Measurements from ENCODE around the gene ENO1.

Gene ENO1

DNA sequence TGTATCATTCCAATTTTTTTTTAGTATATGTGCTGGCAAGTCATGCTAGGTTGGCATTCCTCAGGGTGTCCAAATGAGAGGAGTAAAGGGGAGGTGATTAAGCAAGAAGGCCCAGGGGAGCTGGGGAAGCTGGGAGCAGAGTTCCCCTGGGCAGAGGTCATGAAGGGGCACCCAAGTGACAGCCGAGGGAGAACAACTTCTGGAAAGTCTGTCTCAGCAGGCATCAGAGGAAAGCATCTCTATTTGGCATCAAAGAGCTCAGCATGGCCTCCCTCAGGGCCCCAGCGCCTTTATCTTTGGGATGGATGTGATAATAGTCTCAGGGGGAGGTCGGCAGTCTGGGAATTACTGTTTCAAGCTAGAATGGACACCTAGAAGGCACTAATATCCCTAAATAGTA lies 5.0 kb upstream of the ENO1 start:
- no peaks in the 10 kb centered on the region for H3K9me3 Mint-ChIP-seq (ENCODE audit: low read depth)
- peaks cover 16% of the 10 kb centered on the region for H3K4me1 Mint-ChIP-seq (ENCODE audit: low read depth)
- no peak overlapping the region for H3K4me3 Mint-ChIP-seq
- H3K36me3 Mint-ChIP-seq: no peaks in the 10 kb centered on the region
- no peak overlapping the region for H3K27ac Mint-ChIP-seq
- H3K27me3 Mint-ChIP-seq: no peaks in the 10 kb centered on the region

DNA sequence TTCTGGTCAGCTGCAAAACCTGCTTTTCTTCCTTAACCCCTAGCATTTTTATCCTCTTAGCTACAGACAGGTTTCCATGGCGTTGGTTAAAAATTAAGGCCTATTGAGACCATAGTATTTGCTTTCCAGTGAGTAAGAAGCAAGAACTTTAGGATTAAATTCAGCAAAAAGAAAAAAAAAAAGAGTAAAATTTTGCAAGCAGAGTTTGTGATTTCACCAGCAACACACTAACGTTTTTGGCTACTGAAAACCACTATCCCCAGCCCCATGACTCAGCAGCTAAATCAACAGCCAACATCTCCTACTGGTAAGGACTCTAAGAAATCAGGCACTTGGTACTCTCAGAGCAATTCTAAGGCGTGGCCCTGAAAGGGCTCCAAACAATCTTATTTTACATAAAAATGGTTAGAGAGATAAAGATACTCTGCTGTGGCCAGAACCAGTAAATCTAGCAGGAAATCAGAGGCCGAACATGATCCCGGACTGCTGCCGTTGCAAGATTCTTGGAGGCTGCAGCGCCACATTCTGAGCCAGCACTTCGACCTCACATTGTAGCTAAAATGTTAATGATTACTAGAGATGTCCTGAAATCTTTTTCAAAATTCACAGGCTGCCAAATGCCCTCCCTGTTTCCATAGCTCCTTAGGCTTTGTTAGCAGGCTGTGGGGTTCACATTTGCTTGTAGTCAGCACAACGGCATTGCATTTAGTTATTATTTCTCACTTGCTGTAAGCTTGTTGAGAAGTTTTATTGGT lies 1.6 kb upstream of the ENO1 start:
- peak overlapping the region; percentile 91 for H3K4me3 Mint-ChIP-seq
- H3K27ac Mint-ChIP-seq: peak overlapping the region; percentile 99
- H3K27me3 Mint-ChIP-seq: no peaks in the 10 kb centered on the region
- no peaks in the 10 kb centered on the region for H3K9me3 Mint-ChIP-seq (ENCODE audit: low read depth)
- H3K4me1 Mint-ChIP-seq (ENCODE audit: low read depth): peaks cover 26% of the 10 kb centered on the region
- H3K36me3 Mint-ChIP-seq: peaks cover 11% of the 10 kb centered on the region

DNA sequence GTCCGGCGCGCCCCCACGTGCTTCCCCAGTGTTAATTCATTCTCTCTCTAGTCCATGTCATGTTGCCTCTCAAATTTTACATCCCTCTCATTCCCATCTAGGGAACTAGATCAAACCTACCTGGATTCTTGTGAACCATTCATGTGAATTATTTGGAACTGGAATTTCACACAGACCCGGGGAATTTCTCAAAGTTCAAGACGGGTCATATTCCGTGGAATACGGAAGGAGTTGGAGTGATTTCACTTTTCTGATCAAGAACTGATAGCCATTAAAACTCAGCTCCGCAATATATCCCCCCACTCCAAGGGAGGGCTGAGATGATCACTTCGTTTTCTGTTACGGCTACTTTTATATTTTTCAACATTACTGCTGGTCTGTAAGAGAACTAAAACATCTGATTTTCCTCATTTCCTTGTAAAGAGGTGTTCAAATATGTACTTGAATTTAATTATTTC lies 1.0 kb upstream of the ENO1 start:
- peaks cover 16% of the 10 kb centered on the region for H3K36me3 Mint-ChIP-seq
- H3K4me3 Mint-ChIP-seq: peak overlapping the region; percentile 91
- H3K27ac Mint-ChIP-seq: peak overlapping the region; percentile 99
- no peaks in the 10 kb centered on the region for H3K9me3 Mint-ChIP-seq (ENCODE audit: low read depth)
- H3K27me3 Mint-ChIP-seq: no peaks in the 10 kb centered on the region
- peaks cover 31% of the 10 kb centered on the region for H3K4me1 Mint-ChIP-seq (ENCODE audit: low read depth)

DNA sequence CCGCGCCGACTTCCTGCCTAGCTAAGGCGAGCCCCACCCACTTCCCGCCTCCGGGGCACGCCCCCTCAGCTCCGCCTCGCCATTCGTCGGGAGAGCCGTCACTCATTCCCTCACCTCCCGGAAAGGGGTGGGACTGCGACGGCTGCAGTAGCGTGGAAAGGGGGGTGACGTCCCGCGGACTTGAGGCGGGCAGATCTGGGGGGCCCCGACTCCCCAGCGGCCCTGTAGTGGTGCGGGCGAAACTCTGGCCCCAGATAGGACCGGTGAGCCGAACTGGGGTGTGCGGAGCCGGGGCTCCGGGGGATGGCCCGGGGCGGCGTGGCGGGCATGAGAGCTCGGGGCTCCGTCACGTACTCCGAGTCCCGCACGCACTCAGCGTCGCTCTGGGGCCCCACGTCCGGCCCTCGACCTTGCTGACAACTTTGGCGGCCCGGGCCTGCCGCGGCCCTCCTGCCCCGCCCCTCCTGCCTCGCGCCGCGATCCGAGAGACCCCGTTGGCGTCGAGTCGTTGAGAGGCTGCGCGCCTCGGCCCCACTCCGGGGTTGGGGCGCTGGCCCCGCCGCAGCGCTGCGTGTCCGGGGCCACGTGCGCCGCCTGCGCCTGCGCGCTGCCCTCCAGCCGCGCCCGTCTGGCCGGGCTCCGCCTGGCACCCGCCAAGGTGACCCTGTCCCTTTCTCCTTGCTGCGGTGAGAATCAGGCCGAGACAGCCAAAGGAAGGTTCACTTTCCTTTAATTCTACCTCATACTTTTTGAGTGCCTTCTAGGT lies 395 bp upstream of the ENO1 start:
- H3K36me3 Mint-ChIP-seq: peaks cover 18% of the 10 kb centered on the region
- H3K27ac Mint-ChIP-seq: peak overlapping the region; percentile 99

DNA sequence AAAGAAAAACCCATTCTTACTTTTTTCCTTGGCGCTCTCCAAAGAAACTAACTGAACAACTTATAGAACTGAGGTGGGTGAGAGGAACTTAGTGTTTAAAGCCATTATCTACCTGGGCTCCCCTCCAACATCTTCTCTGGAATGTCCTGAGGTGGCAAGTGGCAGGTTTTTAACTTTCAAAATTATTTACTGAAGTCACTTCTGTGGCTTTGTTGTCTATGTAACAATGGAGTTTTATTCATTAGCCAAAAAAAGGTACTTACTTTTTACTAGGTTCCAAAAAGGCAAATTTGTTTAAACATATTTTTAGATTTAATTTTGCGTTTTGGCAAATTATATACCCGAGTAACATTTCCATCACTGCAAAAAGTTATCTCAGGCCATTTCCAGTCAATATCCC lies 2.4 kb downstream of the ENO1 start:
- Mint-ChIP-seq H3K9me3 (ENCODE audit: low read depth) (no peaks in the 10 kb centered on the region), H3K27ac (peak overlapping the region; percentile 99), H3K4me3 (peak overlapping the region; percentile 96), H3K36me3 (peaks cover 26% of the 10 kb centered on the region), H3K27me3 (no peaks in the 10 kb centered on the region), H3K4me1 (ENCODE audit: low read depth) (peaks cover 61% of the 10 kb centered on the region)

More for the DNA sequence above, 395 bp upstream of the ENO1 start:
- Mint-ChIP-seq H3K9me3 (ENCODE audit: low read depth) (no peaks in the 10 kb centered on the region), H3K4me3 (peak overlapping the region; percentile 96), H3K4me1 (ENCODE audit: low read depth) (peaks cover 34% of the 10 kb centered on the region), H3K27me3 (no peaks in the 10 kb centered on the region)

DNA sequence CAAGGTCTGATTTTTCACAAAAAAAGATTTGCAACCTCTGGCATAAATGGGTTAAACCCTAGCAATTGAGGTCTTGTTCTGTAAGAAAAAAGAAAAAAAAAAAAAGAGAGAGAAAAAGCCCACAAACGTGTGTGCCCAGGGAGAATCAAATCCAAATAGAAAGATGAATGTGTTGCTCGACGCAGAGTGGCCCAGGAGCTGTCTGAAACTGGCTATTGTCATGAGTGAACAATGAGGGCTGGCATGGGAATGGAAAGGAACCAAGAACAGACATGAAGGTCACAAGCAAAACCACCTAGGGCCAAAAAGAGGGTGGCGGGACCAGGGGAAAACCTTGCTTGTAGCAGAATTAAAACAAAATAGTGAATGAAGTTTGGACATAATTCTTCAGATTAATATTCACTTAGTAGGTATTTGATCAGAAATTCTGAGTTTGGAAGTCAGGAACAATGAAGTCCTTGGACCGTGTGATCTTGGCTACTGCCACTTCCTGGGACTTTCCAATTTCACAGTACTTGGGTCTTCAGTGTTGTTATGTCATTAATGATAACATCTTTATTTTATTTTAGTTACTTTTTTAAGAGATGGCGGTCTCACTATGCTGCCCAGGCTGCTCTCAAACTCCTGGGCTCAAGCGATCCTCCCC lies 3.1 kb downstream of the ENO1 start:
- peaks cover 27% of the 10 kb centered on the region for H3K36me3 Mint-ChIP-seq
- peak overlapping the region; percentile 96 for H3K4me3 Mint-ChIP-seq
- peak overlapping the region; percentile 99 for H3K27ac Mint-ChIP-seq
- no peaks in the 10 kb centered on the region for H3K9me3 Mint-ChIP-seq (ENCODE audit: low read depth)
- H3K4me1 Mint-ChIP-seq (ENCODE audit: low read depth): peaks cover 64% of the 10 kb centered on the region
- no peaks in the 10 kb centered on the region for H3K27me3 Mint-ChIP-seq

DNA sequence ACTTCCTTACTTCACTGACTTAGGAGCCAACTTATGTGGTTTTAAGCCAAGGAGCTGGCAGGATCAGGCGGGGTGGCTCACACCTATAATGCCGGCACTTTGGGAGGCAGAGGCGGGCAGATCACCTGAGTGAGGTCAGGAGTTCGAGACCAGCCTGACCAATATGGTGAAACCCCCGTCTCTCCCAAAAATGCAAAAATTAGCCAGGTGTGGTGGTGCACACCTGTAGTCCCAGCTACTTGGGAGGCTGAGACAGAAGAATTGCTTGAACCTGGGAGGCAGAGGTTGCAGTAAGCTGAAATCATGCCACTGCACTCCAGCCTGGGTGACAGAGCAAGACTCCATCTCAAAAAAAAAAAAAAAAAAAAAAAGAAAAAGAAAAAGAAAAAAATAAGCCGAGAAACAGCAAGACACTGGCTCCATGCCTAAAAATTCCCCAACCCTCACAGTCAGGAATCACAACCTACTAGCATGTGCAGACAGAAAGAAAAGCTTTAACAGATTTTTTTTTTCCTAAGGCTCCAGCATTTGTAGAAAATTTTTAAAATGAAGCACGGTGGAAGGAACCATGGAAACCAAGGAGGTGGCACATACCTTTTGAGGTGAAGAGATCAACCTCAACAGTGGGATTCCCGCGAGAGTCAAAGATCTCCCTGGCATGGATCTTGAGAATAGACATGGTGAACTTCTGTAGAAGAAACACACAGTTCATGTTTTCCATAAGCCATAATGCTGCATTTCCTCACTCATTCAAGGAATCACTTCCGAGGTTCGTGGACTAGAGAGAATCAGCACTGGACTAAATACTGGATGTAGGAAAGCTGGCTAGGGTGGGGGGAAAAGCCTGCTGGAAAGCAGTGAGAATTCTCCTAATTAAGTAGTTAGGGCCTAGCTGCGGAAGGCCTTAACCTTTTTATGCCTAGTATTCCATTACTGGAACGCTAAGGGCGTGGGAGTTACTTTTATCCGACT lies 4.0 kb downstream of the ENO1 start:
- H3K4me1 Mint-ChIP-seq (ENCODE audit: low read depth): peaks cover 64% of the 10 kb centered on the region

DNA sequence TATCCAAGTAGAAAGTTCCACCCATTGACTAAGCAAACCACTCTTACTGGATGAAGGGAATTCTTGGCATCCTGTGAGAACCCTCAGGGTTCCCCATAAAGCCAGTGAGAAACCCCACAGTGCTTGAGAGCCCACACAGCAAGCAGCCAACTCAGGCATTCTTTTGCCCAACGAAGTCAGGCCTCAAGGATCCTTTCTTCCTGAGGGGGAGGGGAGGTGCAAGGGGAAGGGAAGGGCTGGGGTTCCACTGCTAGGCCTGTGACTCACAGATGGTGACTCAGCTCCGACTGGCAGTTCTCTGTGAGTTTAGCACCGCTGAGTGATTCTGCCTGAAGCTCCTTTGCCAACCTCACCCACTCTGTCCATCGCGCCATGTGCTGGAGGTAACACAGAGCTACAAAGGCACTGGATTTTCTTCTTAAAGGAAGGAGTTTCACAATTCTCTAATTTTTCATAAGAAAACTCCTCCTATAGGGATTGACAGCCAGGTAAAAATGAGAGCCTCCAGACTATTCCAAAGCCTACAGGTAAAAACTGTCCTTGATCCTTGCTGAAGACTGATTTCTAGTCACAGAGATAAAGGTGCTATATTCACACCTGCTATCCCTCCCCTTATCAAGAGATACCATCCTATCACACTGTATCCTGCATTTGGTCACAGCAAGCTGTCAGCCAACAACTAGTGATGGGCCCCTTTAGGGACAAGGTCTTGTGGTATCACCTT lies 4.8 kb downstream of the ENO1 start:
- H3K27me3 Mint-ChIP-seq: no peaks in the 10 kb centered on the region
- peaks cover 34% of the 10 kb centered on the region for H3K36me3 Mint-ChIP-seq
- H3K9me3 Mint-ChIP-seq (ENCODE audit: low read depth): no peaks in the 10 kb centered on the region
- peak overlapping the region; percentile 89 for H3K27ac Mint-ChIP-seq
- H3K4me3 Mint-ChIP-seq: peak overlapping the region; percentile 96
- peaks cover 67% of the 10 kb centered on the region for H3K4me1 Mint-ChIP-seq (ENCODE audit: low read depth)

More for the DNA sequence above, 4.0 kb downstream of the ENO1 start:
- Mint-ChIP-seq H3K9me3 (ENCODE audit: low read depth) (no peaks in the 10 kb centered on the region), H3K27ac (peak overlapping the region; percentile 99), H3K4me3 (peak overlapping the region; percentile 96), H3K27me3 (no peaks in the 10 kb centered on the region), H3K36me3 (peaks cover 29% of the 10 kb centered on the region)

DNA sequence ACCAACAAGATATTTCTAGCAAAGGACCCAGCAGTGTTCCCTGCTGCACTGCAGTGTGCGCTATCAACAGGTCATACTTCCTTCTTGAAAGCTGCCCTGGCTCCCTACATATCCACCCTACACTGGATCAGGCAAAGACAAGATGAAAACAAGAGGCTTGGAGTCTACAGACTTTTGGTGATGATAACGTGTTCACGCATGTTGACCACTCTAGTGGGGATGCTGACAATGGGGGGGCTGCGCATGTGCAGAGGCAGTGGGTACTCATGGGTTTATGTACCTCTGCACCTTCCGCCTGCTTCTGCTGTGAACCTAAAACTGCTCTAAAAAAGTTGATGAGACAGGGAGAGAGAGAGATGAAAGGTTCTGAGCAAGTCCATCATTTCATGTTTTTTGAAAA lies 5.5 kb downstream of the ENO1 start:
- Mint-ChIP-seq H3K9me3 (ENCODE audit: low read depth) (no peaks in the 10 kb centered on the region), H3K4me3 (peak overlapping the region; percentile 96), H3K4me1 (ENCODE audit: low read depth) (peaks cover 70% of the 10 kb centered on the region), H3K27ac (peak overlapping the region; percentile 89), H3K36me3 (peaks cover 34% of the 10 kb centered on the region), H3K27me3 (no peaks in the 10 kb centered on the region)

DNA sequence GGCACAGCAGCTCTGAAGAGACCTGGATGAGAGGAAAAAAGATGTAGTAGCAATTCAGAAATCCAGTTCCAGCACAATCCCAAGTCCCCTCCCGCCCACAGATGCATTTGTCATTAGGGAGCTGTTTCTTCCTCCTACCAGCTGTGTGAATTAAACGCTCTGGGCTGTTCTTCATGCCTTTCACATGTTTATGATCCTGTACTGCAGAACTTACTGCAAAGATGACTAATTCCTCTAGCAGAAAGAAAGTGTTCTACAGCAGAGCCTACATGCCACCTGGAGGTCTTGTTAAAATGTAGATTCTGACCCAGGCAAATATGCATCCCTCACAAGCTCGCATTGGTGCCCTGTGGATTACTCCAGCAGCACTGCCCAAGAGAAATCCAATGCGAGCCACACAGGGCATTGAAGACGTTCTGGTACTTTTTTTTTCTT lies 6.5 kb downstream of the ENO1 start:
- no peaks in the 10 kb centered on the region for H3K9me3 Mint-ChIP-seq (ENCODE audit: low read depth)
- no peaks in the 10 kb centered on the region for H3K27me3 Mint-ChIP-seq
- H3K27ac Mint-ChIP-seq: peak overlapping the region; percentile 87
- peak overlapping the region; percentile 96 for H3K4me3 Mint-ChIP-seq
- peaks cover 75% of the 10 kb centered on the region for H3K4me1 Mint-ChIP-seq (ENCODE audit: low read depth)
- H3K36me3 Mint-ChIP-seq: peaks cover 36% of the 10 kb centered on the region

DNA sequence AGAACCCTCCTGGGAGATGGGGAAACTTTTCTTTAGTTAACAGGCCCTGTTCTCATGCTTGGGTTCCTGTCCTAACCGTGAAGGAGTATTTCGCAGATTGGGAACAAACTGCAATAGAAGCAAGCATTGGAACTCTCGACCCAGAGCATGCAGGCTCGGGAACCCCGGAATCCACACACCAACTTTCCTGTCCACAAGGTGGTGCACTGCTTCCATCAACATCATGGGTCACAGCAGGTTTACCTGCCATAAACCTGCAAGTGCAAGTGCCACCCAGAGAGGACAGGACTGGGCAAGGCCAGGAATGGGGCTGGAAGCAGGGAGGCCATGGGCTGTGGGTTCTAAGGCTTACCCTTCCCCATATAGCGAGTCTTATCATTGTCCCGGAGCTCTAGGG lies 6.9 kb downstream of the ENO1 start:
- H3K27ac Mint-ChIP-seq: peak overlapping the region; percentile 87
- peak overlapping the region; percentile 96 for H3K4me3 Mint-ChIP-seq
- H3K9me3 Mint-ChIP-seq (ENCODE audit: low read depth): no peaks in the 10 kb centered on the region
- no peaks in the 10 kb centered on the region for H3K27me3 Mint-ChIP-seq
- H3K4me1 Mint-ChIP-seq (ENCODE audit: low read depth): peaks cover 78% of the 10 kb centered on the region
- H3K36me3 Mint-ChIP-seq: peaks cover 36% of the 10 kb centered on the region

DNA sequence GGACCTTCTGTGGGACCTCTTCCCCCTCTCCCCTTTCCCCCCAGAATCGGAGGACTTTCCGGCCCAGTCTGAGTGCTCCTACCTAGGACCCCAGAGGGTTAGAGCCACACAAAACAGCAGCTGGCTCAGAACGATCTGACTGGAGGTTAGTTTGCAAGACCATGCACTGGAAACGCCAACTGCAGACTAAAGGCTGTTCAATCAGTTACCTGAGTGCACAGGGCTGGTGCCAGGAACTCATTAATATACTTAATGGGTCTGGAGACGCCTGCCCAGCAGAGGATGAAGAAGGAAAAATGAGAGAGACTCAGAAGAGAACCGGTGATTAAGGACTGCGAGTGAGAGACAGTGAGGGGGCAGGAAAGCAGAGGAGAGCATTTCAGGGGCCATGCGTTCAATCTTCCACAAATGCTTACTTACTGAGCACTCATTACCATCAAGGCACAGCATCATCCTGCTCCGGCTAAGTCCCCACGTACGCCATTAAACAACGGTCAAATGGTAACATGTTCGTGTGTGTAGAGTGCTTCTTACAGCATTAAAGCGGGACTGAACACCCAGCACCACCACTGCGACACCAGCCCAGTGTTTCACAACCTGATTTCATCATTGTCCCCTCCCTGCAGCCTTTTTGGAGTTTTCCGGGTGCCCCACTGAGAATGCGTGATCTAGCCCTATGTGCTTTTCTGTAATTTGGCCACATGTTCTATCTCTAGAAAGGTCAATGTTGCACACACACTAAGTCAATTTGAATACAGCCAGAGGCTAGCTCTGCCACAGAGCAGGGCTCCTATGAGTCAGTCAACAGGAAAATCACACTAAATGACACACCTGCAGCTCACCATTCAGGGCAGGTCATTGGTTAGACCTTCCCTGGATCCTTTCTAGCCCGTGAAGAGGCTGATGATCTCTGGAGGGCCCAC lies 7.6 kb downstream of the ENO1 start:
- H3K4me1 Mint-ChIP-seq (ENCODE audit: low read depth): peaks cover 78% of the 10 kb centered on the region
- no peaks in the 10 kb centered on the region for H3K27me3 Mint-ChIP-seq
- peak overlapping the region; percentile 71 for H3K4me3 Mint-ChIP-seq
- peak overlapping the region; percentile 87 for H3K27ac Mint-ChIP-seq
- H3K36me3 Mint-ChIP-seq: peaks cover 31% of the 10 kb centered on the region
- H3K9me3 Mint-ChIP-seq (ENCODE audit: low read depth): no peaks in the 10 kb centered on the region

DNA sequence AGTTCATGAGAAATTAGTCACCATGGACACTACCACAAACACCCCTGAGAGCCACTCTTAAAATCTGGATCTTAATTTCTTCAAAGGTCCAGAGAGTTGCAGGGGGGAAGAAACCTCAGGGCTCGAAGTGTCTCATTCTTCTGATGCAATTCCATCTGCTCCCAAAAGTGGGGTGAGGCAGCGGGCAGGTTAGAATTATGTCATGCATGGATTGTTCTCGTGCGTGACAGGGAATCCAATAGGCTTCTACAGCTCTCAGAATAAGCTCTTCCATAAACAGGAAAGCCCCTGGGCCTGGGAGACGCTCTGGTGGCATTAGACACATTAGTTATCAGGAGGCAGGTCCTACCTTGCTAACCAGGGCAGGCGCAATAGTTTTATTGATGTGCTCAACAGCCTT lies 8.4 kb downstream of the ENO1 start:
- Mint-ChIP-seq H3K27ac (peak overlapping the region; percentile 87), H3K4me3 (peak overlapping the region; percentile 24), H3K27me3 (no peaks in the 10 kb centered on the region), H3K4me1 (ENCODE audit: low read depth) (peaks cover 70% of the 10 kb centered on the region), H3K9me3 (ENCODE audit: low read depth) (no peaks in the 10 kb centered on the region), H3K36me3 (peaks cover 25% of the 10 kb centered on the region)
